K562 (cell line): Measurements from ENCODE around the gene PIK3R6. TPM values are rescaled to one million over a fixed set of nuclear protein-coding genes. Genes with fewer than 3 reads are reported as not detected.

Experiments
- ATAC-seq: fragments of 200-7000 bp; cut with Tn5 transposase; 3 replicates; pipeline ENCODE4 v1.9.1; 2020; ENCODE audit warnings: moderate library complexity
- BruUV-seq: library from RNA; stranded (reverse); fragments of 400-500 nt; replicated peaks from 2 replicates; lab custom pipeline; 2021; lab: Mats Ljungman, UMichigan
- CTCF ChIA-PET: fragments of 300-600 bp; formaldehyde crosslinking; extraction: SDS; loops from one replicate; lab custom pipeline; 2021; ENCODE audit warnings: low intra/inter-chr PET ratio; lab: Yijun Ruan, JAX
- POLR2A ChIA-PET: fragments of 300-600, 350-650 bp; sonication (Branson Sonifier 250); formaldehyde crosslinking; extraction: SDS; loops from one replicate; lab custom pipeline; 2021; ENCODE audit warnings: antibody characterized with exemption, inconsistent platforms; lab: Yijun Ruan, JAX
- DNase-seq, 4 experiments: peaks; one replicate each; pipeline versions ENCODE4 v3.0.0 to v3.0.0-alpha.2; 2011 to 2018; ENCODE audit warnings: low spot score in 3 of 4, mixed read lengths in 3 of 4; ENCODE audit errors: extremely low read depth in 1 of 4
- FAIRE-seq: peaks from 2 replicates; lab custom pipeline; 2011; peaks lifted over from hg19 to GRCh38; lab: Jason Lieb, UNC
- H2AFZ ChIP-seq: 2 replicates; pipeline ENCODE4 v1.6.0; 2011; ENCODE audit warnings: low read depth, low read length, control low read depth, inconsistent platforms
- H3K27ac ChIP-seq: fragments of 200-600 bp; 3 replicates; pipeline ENCODE4 v1.8.0; 2011; ENCODE audit warnings: low read depth, mild to moderate bottlenecking, control low read depth, inconsistent platforms, low read length, moderate library complexity, mixed read lengths; ENCODE audit errors: extremely low read depth
- H3K27me3 ChIP-seq, 2 experiments: fragments of 300-600 bp in 1 of 2; 2 replicates in 1 of 2; 3 replicates in 1 of 2; pipeline versions ENCODE4 v1.6.0 to v1.8.0; 2011; ENCODE audit warnings: inconsistent platforms in 2 of 2, low read length in 2 of 2, mild to moderate bottlenecking in 1 of 2, mixed read lengths in 1 of 2, moderate library complexity in 1 of 2; ENCODE audit not compliant: control insufficient read depth in 2 of 2, insufficient read depth in 2 of 2
- H3K36me3 ChIP-seq: fragments of 300-600 bp; 3 replicates; pipeline ENCODE4 v1.8.0; 2011; ENCODE audit warnings: mild to moderate bottlenecking, low read length, inconsistent platforms; ENCODE audit not compliant: control insufficient read depth, insufficient read depth
- H3K4me1 ChIP-seq, 2 experiments: fragments of 200-600 bp in 1 of 2; replicated peaks in 1 of 2; 2 replicates in 1 of 2; 3 replicates in 1 of 2; pipeline versions ENCODE4 v1.5.1 to v1.8.0; 2011; ENCODE audit warnings: inconsistent platforms in 2 of 2, low read length in 2 of 2, mild to moderate bottlenecking in 1 of 2, mixed read lengths in 1 of 2, moderate library complexity in 1 of 2; ENCODE audit not compliant: control insufficient read depth in 2 of 2, insufficient read depth in 2 of 2
- H3K4me2 ChIP-seq: 2 replicates; pipeline ENCODE4 v1.6.1; 2011; ENCODE audit warnings: low read length, control low read depth, inconsistent platforms, mixed read lengths; ENCODE audit not compliant: insufficient read depth
- H3K4me3 ChIP-seq: fragments of 200-600 bp; sonication (generic), shearing (Covaris generic); 2 replicates; pipeline ENCODE4 v1.5.1; 2016; ENCODE audit warnings: control low read depth, inconsistent platforms
- H3K79me2 ChIP-seq: fragments of 200-600 bp; 3 replicates; pipeline ENCODE4 v1.8.0; 2011; ENCODE audit warnings: low read length, inconsistent platforms; ENCODE audit not compliant: control insufficient read depth, insufficient read depth
- H3K9ac ChIP-seq, 2 experiments: 2 replicates each; pipeline versions ENCODE4 v1.6.0 to v1.6.1; 2011; ENCODE audit warnings: low read depth in 2 of 2, low read length in 2 of 2, control low read depth in 1 of 2, inconsistent platforms in 1 of 2, mild to moderate bottlenecking in 1 of 2, mixed read lengths in 1 of 2; ENCODE audit not compliant: insufficient read depth in 1 of 2
- H3K9me1 ChIP-seq: one replicate; pipeline ENCODE4 v1.6.0; 2011; ENCODE audit warnings: inconsistent platforms, mild to moderate bottlenecking, low read length, moderate library complexity; ENCODE audit not compliant: control insufficient read depth, insufficient read depth
- H3K9me3 ChIP-seq: replicated peaks from 2 replicates; pipeline ENCODE4 v1.5.1; 2011; ENCODE audit warnings: low read depth, low read length, inconsistent platforms; ENCODE audit not compliant: control insufficient read depth, insufficient read depth
- H4K20me1 ChIP-seq: replicated peaks from 2 replicates; pipeline ENCODE4 v1.6.1; 2011; ENCODE audit warnings: low read length, inconsistent platforms, mixed read lengths; ENCODE audit not compliant: control insufficient read depth, insufficient read depth
- ETV1 ChIP-seq: fragments of 450-650 bp; conservative IDR thresholded peaks from 2 replicates; pipeline ENCODE4 v1.6.1; 2016; ENCODE audit warnings: missing genetic modification characterization, control low read depth, low read depth, missing compliant biosample characterization
- FOXK1 ChIP-seq: sonication (generic); formaldehyde crosslinking; IDR thresholded peaks from 2 replicates; pipeline ENCODE4 v1.8.0; 2022; ENCODE audit warnings: missing genetic modification reagents, mild to moderate bottlenecking, borderline replicate concordance
- FOXM1 ChIP-seq, 2 experiments: fragments of 450-650 bp in 1 of 2; sonication (generic) in 1 of 2; formaldehyde crosslinking in 1 of 2; IDR thresholded peaks; 2 replicates each; pipeline versions ENCODE4 v1.6.1 to v1.9.0; 2017 to 2022; ENCODE audit warnings: low read depth in 2 of 2, mild to moderate bottlenecking in 2 of 2, missing genetic modification reagents in 1 of 2, moderate library complexity in 1 of 2
- UBTF ChIP-seq, 2 experiments: IDR thresholded peaks; 2 replicates each; pipeline ENCODE4 v1.6.1; 2012; ENCODE audit warnings: improper control_type of control experiment in 2 of 2, low read depth in 2 of 2, low read length in 2 of 2, borderline replicate concordance in 1 of 2
- WGBS: fragments of 100-300 bp; shearing (Covaris generic); methylation state at CpG from one replicate; pipeline ENCODE4 v1.1.6; 2016; ENCODE audit warnings: low coverage, mixed read lengths; ENCODE audit not compliant: insufficient coverage; ENCODE audit errors: missing lambda C conversion rate; 5-methylcytosine and 5-hydroxymethylcytosine counted together
- in situ Hi-C: fragments of 300-500 bp; cut with MboI; formaldehyde crosslinking; loops from 4 replicates; pipeline ENCODE4 v1.15.0; 2018; ENCODE audit warnings: inconsistent platforms, mixed read lengths
- intact Hi-C: fragments of 100-400 bp; cut with micrococcal nuclease; formaldehyde crosslinking; loops from 2 replicates; pipeline ENCODE4 v1.14.2; 2022
- polyA plus RNA-seq, 8 experiments: library from polyadenylated mRNA; depleted of rRNA in 4 of 8; stranded (reverse) in 5 of 8; unstranded in 3 of 8; fragments of >200 nt; fragmentation: Nextera tagmentation in 2 of 8; fragmentation: Illumina TruSeq in 1 of 8; extraction: Ambion mirVana in 2 of 8; extraction: Trizol in 1 of 8; gene quantifications; 2 replicates each; pipeline versions ENCODE4 v1.2.1 to v1.2.3, GENCODE V29; 2011 to 2014; ENCODE audit warnings: inconsistent platforms in 1 of 8, missing spikeins in 1 of 8
- total RNA-seq, 7 experiments: library from RNA; depleted of rRNA in 6 of 7; stranded (reverse); fragments of >200 nt in 6 of 7; fragmentation: Illumina TruSeq in 2 of 7; extraction: Trizol in 2 of 7; gene quantifications; 2 replicates each; pipeline versions ENCODE4 v1.2.1 to v1.2.3, GENCODE V29; 2011 to 2021; ENCODE audit warnings: low replicate concordance in 1 of 7

The PIK3R6 gene
- total and polyA plus RNA-seq, 9 of the 15 experiments (the other 6 are each of a cell fraction or from before 2014, with no cell fraction given) = 0.04 TPM; not detected in 8

DNA sequence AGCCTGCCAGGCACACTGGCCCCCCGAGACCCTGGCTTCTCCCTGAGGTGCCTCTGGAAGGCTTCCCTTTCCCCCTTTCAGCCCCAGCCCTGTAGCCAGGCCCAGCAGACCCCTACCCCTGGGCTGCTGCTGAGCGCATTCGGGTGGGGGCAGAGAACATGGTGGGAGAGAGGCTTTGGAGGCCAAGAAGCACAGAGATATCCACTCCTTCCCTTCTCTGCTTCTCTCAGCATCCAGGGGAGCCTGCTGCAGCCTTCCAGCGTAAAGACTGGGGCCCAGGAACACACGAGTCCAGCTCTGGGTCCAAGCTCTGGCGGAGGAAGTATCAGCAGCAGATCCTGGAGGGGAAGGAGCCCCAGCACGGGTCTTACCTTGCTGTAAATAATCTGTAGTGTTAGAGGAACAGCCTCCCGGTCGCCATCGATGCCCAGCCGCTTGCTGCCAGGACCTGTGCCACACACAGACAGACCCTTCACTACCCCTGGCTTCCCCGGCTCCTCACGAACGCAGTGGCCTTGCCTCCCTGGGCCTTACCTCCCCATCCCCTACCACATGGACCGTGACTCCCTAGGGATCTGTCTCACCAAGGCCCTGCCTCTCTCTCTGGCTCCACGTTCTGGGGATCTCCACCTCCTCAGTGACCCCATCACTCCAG, 17.0 kb upstream of the PIK3R6 start:
- no TSS peak for BruUV-seq
- H3K9ac ChIP-seq = no peak overlapping the region
- 16% methylated on average over 7 of the region's 16 CpGs for WGBS
- TF ChIP-seq ETV1 (tag) (no peak), FOXK1 (CRISPR knock-in tag) (no peak), FOXM1 (IDR thresholded peaks at IDR 0.05; ENCODE audit: low read depth) (no peak), FOXM1 (CRISPR knock-in tag; IDR thresholded peaks at IDR 0.05; ENCODE audit: low read depth) (no peak), UBTF (IDR thresholded peaks at IDR 0.05; ENCODE audit: borderline replicate concordance in 1 of 2, low read depth in 2 of 2, low read length in 2 of 2) (no peak)
- no peak for FAIRE-seq
- CTCF ChIA-PET = no interaction called here
- no peak overlapping the region for H3K4me3 ChIP-seq
- no peak for ATAC-seq
- no peak overlapping the region for H3K27ac ChIP-seq
- H3K27me3 ChIP-seq = 0 out of 5 replicates have a peak, but pooled peaks cover 0 to under 1% of the 10 kb centered on the region in 2 experiments
- no peaks in the 10 kb centered on the region for H4K20me1 ChIP-seq
- H3K79me2 ChIP-seq = no peaks in the 10 kb centered on the region
- H3K9me1 ChIP-seq = no peaks in the 10 kb centered on the region
- H2AFZ ChIP-seq = no peak overlapping the region
- H3K9me3 ChIP-seq = no peaks in the 10 kb centered on the region
- POLR2A ChIA-PET = no interaction called here
- no peaks in the 10 kb centered on the region for H3K36me3 ChIP-seq
- in situ Hi-C loops (no loop called here), intact Hi-C loops (no loop called here)
- no peak overlapping the region for H3K4me2 ChIP-seq
- DNase-seq = no peak
- H3K4me1 ChIP-seq = peaks cover 0 to 15% of the 10 kb centered on the region in 2 experiments; a peak in 2 of 5 replicates
